Measurements from ENCODE around the gene FADS2.

Gene FADS2

GRCh38 chr11:61800331-61801281 is 27.5 kb upstream of the FADS2 start:
- Histone ChIP-seq H3K27ac (ENCODE audit: poor library complexity, severe bottlenecking) (peak overlapping the region; percentile 4), H3K36me3 (ENCODE audit: low read depth) (peaks cover 88% of the 10 kb centered on the region), H3K4me3 (ENCODE audit: severe bottlenecking) (no peak overlapping the region), H3K27me3 (ENCODE audit: insufficient read depth, poor library complexity, severe bottlenecking) (no peaks in the 10 kb centered on the region), H3K4me1 (ENCODE audit: insufficient read depth, poor library complexity, severe bottlenecking) (no peaks in the 10 kb centered on the region), H3K9me3 (ENCODE audit: severe bottlenecking) (no peaks in the 10 kb centered on the region)
- ATAC-seq (ENCODE audit: low read depth) (no peak), DNase-seq (ENCODE audit: low spot score) (no peak)
- TF ChIP-seq, protein P1, sequence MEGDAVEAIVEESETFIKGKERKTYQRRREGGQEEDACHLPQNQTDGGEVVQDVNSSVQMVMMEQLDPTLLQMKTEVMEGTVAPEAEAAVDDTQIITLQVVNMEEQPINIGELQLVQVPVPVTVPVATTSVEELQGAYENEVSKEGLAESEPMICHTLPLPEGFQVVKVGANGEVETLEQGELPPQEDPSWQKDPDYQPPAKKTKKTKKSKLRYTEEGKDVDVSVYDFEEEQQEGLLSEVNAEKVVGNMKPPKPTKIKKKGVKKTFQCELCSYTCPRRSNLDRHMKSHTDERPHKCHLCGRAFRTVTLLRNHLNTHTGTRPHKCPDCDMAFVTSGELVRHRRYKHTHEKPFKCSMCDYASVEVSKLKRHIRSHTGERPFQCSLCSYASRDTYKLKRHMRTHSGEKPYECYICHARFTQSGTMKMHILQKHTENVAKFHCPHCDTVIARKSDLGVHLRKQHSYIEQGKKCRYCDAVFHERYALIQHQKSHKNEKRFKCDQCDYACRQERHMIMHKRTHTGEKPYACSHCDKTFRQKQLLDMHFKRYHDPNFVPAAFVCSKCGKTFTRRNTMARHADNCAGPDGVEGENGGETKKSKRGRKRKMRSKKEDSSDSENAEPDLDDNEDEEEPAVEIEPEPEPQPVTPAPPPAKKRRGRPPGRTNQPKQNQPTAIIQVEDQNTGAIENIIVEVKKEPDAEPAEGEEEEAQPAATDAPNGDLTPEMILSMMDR (IDR thresholded peaks at IDR 0.05; ENCODE audit: poor library complexity, severe bottlenecking) = no peak

- TF ChIP-seq, protein P1 (IDR thresholded peaks at IDR 0.05; ENCODE audit: poor library complexity, severe bottlenecking) = no peak
- Histone ChIP-seq H3K36me3 (ENCODE audit: low read depth) (peaks cover 86% of the 10 kb centered on the region), H3K4me3 (ENCODE audit: severe bottlenecking) (no peak overlapping the region), H3K4me1 (ENCODE audit: insufficient read depth, poor library complexity, severe bottlenecking) (no peaks in the 10 kb centered on the region), H3K27me3 (ENCODE audit: insufficient read depth, poor library complexity, severe bottlenecking) (no peaks in the 10 kb centered on the region), H3K27ac (ENCODE audit: poor library complexity, severe bottlenecking) (no peak overlapping the region), H3K9me3 (ENCODE audit: severe bottlenecking) (no peaks in the 10 kb centered on the region)
- no peak for ATAC-seq (ENCODE audit: low read depth)
- no peak for DNase-seq (ENCODE audit: low spot score)
These were observed 25.5 kb upstream of the FADS2 start for GRCh38 chr11:61802605-61803004.

DNA sequence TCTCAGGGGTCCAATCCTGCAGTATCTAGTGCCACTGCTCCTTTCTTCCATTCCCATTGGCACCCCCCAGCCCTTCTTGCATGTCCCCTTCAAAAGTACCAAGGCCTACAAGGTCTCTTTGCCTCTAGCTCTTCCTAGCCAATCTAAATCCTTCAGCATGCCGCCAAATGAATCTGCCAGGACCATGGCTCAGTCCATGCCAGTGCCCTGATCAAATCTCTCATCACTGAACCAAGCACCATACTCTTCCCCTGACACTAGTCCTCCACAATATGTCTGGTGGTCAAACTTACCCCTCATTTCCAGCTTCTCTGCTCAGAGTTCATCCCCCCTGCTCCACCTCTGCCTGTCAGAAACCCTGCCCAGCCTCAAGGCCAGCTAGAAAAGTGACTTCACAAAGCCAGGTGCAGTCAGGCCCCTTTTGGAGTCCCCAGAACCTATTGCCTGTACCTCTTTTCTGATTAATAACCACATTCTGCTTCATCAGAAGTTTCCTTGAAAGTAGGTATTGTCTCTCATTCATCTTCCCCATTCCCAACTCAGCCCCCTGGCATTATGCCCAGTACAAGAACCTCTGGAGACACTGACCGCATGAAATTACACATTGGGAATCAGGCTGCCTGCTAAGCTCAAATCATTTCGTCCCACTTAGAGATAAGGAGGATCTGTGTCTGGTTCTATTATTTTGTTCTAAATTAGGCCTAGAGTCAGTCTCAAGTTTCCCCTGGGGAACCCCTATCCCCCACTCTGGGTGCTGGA is 24.0 kb upstream of the FADS2 start:
- H3K4me3 ChIP-seq (ENCODE audit: severe bottlenecking) = no peak overlapping the region
- ATAC-seq (ENCODE audit: low read depth) (no peak), DNase-seq (ENCODE audit: low spot score) (no peak)
- peaks cover 91% of the 10 kb centered on the region for H3K36me3 ChIP-seq (ENCODE audit: low read depth)
- no peaks in the 10 kb centered on the region for H3K4me1 ChIP-seq (ENCODE audit: insufficient read depth, poor library complexity, severe bottlenecking)
- no peaks in the 10 kb centered on the region for H3K27me3 ChIP-seq (ENCODE audit: insufficient read depth, poor library complexity, severe bottlenecking)
- no peaks in the 10 kb centered on the region for H3K9me3 ChIP-seq (ENCODE audit: severe bottlenecking)
- TF ChIP-seq, protein P1 (IDR thresholded peaks at IDR 0.05; ENCODE audit: poor library complexity, severe bottlenecking) = no peak
- no peak overlapping the region for H3K27ac ChIP-seq (ENCODE audit: poor library complexity, severe bottlenecking)

- ATAC-seq (ENCODE audit: low read depth) (no peak), DNase-seq (ENCODE audit: low spot score) (no peak)
- Histone ChIP-seq H3K36me3 (ENCODE audit: low read depth) (peaks cover 95% of the 10 kb centered on the region), H3K27me3 (ENCODE audit: insufficient read depth, poor library complexity, severe bottlenecking) (no peaks in the 10 kb centered on the region), H3K27ac (ENCODE audit: poor library complexity, severe bottlenecking) (no peak overlapping the region), H3K4me3 (ENCODE audit: severe bottlenecking) (no peak overlapping the region), H3K9me3 (ENCODE audit: severe bottlenecking) (no peaks in the 10 kb centered on the region), H3K4me1 (ENCODE audit: insufficient read depth, poor library complexity, severe bottlenecking) (no peaks in the 10 kb centered on the region)
- TF ChIP-seq, protein P1 (IDR thresholded peaks at IDR 0.05; ENCODE audit: poor library complexity, severe bottlenecking) = no peak
These were observed 23.0 kb upstream of the FADS2 start for GRCh38 chr11:61805146-61805545.

Measured in RWPE2 (cell line).